ENCODE data around the gene CISD3. TPM values are rescaled to one million over a fixed set of nuclear protein-coding genes. Genes with fewer than 3 reads are reported as not detected.

Gene CISD3
- total RNA-seq, 2 experiments from 2014 or later = 4.7 to 5.7 TPM

- H3K4me1 Mint-ChIP-seq (ENCODE audit: low read depth) = peaks cover 4% of the 10 kb centered on the region
- Histone ChIP-seq H3K27me3 (ENCODE audit: control insufficient read depth in 1 of 2, insufficient read depth in 2 of 2, low read length in 2 of 2) (peaks cover 0 to 5% of the 10 kb centered on the region in 2 experiments), H3K4me3 (ENCODE audit: low read length) (no peak overlapping the region), H3K9me3 (ENCODE audit: control insufficient read depth in 1 of 2, insufficient read depth in 1 of 2, low read length in 2 of 2) (no peaks in the 10 kb centered on the region), H3K36me3 (ENCODE audit: insufficient read depth, low read length) (no peaks in the 10 kb centered on the region), H3K4me1 (ENCODE audit: insufficient read depth, low read length) (peaks cover 5% of the 10 kb centered on the region), H3K27ac (ENCODE audit: low read depth in 1 of 2, low read length in 2 of 2) (no peak overlapping the region)
- intact Hi-C loops (cut with DNase I, micrococcal nuclease) = no loop called here
- no peak for ATAC-seq (ENCODE audit: poor library complexity)
- H3K9me3 Mint-ChIP-seq = no peaks in the 10 kb centered on the region
- ChIA-PET POLR2A (no interaction called here), CTCF (no interaction called here)
- H3K27me3 Mint-ChIP-seq = peaks cover 13% of the 10 kb centered on the region
- DNase-seq = no peak
- no peak for TF ChIP-seq CTCF (IDR thresholded peaks at IDR 0.05)
- H3K4me3 Mint-ChIP-seq = no peak overlapping the region
- no peak overlapping the region for H3K27ac Mint-ChIP-seq
- H3K36me3 Mint-ChIP-seq (ENCODE audit: low read depth) = no peaks in the 10 kb centered on the region
Observed at GRCh38 chr17:38740044-38740443, 9.9 kb downstream of the CISD3 start.

- Mint-ChIP-seq H3K27me3 (peaks cover 17% of the 10 kb centered on the region), H3K36me3 (ENCODE audit: low read depth) (no peaks in the 10 kb centered on the region), H3K4me3 (no peak overlapping the region), H3K4me1 (ENCODE audit: low read depth) (peaks cover under 1% of the 10 kb centered on the region), H3K27ac (no peak overlapping the region), H3K9me3 (no peaks in the 10 kb centered on the region)
- H3K4me1 ChIP-seq (ENCODE audit: insufficient read depth, low read length) = no peaks in the 10 kb centered on the region
- peaks cover 5 to 10% of the 10 kb centered on the region in 2 experiments for H3K27me3 ChIP-seq (ENCODE audit: control insufficient read depth in 1 of 2, insufficient read depth in 2 of 2, low read length in 2 of 2)
- intact Hi-C loops (cut with DNase I, micrococcal nuclease) = no loop called here
- no peak for DNase-seq
- POLR2A ChIA-PET = no interaction called here
- ATAC-seq (ENCODE audit: poor library complexity) = no peak
- H3K27ac ChIP-seq (ENCODE audit: low read depth in 1 of 2, low read length in 2 of 2) = no peak overlapping the region
- no peaks in the 10 kb centered on the region for H3K9me3 ChIP-seq (ENCODE audit: control insufficient read depth in 1 of 2, insufficient read depth in 1 of 2, low read length in 2 of 2)
- no peak for TF ChIP-seq CTCF (IDR thresholded peaks at IDR 0.05)
- H3K4me3 ChIP-seq (ENCODE audit: low read length) = no peak overlapping the region
- H3K36me3 ChIP-seq (ENCODE audit: insufficient read depth, low read length) = no peaks in the 10 kb centered on the region
- CTCF ChIA-PET = no interaction called here
Observed at GRCh38 chr17:38740806-38741205, 10.7 kb downstream of the CISD3 start.

GRCh38 chr17:38741461-38741860 is 11.3 kb downstream of the CISD3 start:
- H3K27me3 ChIP-seq (ENCODE audit: control insufficient read depth in 1 of 2, insufficient read depth in 2 of 2, low read length in 2 of 2) = peaks cover 11 to 15% of the 10 kb centered on the region in 2 experiments
- ATAC-seq (ENCODE audit: poor library complexity) = no peak
- no peaks in the 10 kb centered on the region for H3K9me3 ChIP-seq (ENCODE audit: control insufficient read depth in 1 of 2, insufficient read depth in 1 of 2, low read length in 2 of 2)
- H3K4me3 Mint-ChIP-seq = no peak overlapping the region
- peaks cover 24% of the 10 kb centered on the region for H3K27me3 Mint-ChIP-seq
- H3K4me1 Mint-ChIP-seq (ENCODE audit: low read depth) = peaks cover 7% of the 10 kb centered on the region
- H3K4me3 ChIP-seq (ENCODE audit: low read length) = no peak overlapping the region
- intact Hi-C loops (cut with DNase I, micrococcal nuclease) = no loop called here
- ChIA-PET POLR2A (no interaction called here), CTCF (no interaction called here)
- no peak for DNase-seq
- no peaks in the 10 kb centered on the region for H3K36me3 Mint-ChIP-seq (ENCODE audit: low read depth)
- TF ChIP-seq CTCF (IDR thresholded peaks at IDR 0.05) = no peak
- no peak overlapping the region for H3K27ac ChIP-seq (ENCODE audit: low read depth in 1 of 2, low read length in 2 of 2)
- peaks cover 3% of the 10 kb centered on the region for H3K4me1 ChIP-seq (ENCODE audit: insufficient read depth, low read length)
- H3K9me3 Mint-ChIP-seq = no peaks in the 10 kb centered on the region
- H3K27ac Mint-ChIP-seq = no peak overlapping the region
- H3K36me3 ChIP-seq (ENCODE audit: insufficient read depth, low read length) = no peaks in the 10 kb centered on the region

Data from CD4-positive, alpha-beta T cell (primary cell).